Measurements from ENCODE around the gene PLLP. TPM values are rescaled to one million over a fixed set of nuclear protein-coding genes. Genes with fewer than 3 reads are reported as not detected.

The PLLP gene
- total RNA-seq, 1 donor from 2014 or later: 1.1 TPM

DNA sequence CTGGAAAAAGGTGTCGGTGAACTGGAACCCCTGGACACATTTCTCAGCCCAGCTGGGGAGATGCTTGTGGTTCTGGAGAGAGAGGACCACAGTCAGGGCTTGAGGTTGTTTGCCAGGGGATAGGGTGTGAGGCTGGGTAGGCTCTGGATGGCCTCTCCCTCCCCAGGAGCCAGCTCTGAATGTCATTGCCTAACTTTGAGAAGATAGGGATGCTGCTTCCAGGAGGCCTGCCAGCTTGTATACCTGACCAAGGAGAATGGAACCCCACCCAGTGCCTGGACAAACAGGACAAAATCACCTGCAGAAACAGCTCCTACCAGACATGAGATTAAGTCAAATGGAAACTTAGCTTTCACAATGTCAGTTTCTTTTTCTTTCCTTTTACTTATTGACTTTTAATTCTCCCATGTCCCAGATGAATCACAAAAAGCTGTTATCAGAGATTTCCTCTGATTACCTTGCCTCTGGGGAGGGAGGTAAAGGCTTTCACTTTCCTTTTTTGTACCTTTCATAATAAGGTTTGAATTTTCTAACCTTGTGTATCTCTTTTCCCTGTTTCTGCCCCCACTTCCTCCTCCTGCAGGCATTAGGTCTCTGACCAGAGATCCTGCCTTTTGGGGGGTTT is 29.8 kb upstream of the PLLP start:
- DNase-seq (ENCODE audit: low spot score in 2 of 2, unreplicated experiment in 2 of 2): no peak
- H3K9me3 Mint-ChIP-seq: no peaks in the 10 kb centered on the region
- no peak overlapping the region for H3K27ac Mint-ChIP-seq
- no peaks in the 10 kb centered on the region for H3K36me3 Mint-ChIP-seq
- H3K27me3 Mint-ChIP-seq (ENCODE audit: low read depth): peaks cover 2% of the 10 kb centered on the region
- TF ChIP-seq, protein P1, sequence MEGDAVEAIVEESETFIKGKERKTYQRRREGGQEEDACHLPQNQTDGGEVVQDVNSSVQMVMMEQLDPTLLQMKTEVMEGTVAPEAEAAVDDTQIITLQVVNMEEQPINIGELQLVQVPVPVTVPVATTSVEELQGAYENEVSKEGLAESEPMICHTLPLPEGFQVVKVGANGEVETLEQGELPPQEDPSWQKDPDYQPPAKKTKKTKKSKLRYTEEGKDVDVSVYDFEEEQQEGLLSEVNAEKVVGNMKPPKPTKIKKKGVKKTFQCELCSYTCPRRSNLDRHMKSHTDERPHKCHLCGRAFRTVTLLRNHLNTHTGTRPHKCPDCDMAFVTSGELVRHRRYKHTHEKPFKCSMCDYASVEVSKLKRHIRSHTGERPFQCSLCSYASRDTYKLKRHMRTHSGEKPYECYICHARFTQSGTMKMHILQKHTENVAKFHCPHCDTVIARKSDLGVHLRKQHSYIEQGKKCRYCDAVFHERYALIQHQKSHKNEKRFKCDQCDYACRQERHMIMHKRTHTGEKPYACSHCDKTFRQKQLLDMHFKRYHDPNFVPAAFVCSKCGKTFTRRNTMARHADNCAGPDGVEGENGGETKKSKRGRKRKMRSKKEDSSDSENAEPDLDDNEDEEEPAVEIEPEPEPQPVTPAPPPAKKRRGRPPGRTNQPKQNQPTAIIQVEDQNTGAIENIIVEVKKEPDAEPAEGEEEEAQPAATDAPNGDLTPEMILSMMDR (IDR thresholded peaks at IDR 0.05; ENCODE audit: unreplicated experiment): no peak
- peaks cover 4% of the 10 kb centered on the region for H3K4me1 Mint-ChIP-seq
- H3K4me3 Mint-ChIP-seq: no peak overlapping the region

DNA sequence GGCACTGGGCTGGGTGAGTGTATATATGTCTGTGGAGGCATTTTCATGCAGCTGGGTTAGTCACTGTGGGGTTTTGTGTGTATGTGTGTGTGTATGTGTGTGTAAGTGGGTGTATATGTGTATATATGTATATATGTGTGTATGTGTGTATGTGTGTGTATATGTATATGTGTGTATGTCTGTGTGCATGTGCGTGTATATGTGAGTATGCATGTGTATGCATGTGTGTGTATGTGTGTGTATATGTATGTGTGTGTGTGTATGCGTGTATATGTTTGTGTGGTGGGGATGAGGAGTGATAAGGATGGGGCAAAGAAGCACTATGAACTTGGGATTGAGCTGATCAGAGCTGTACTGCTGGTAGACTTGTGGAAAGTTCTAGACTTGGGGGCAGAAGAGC is 29.0 kb upstream of the PLLP start:
- no peak overlapping the region for H3K4me3 Mint-ChIP-seq
- TF ChIP-seq, protein P1 (IDR thresholded peaks at IDR 0.05; ENCODE audit: unreplicated experiment): no peak
- no peaks in the 10 kb centered on the region for H3K9me3 Mint-ChIP-seq
- no peaks in the 10 kb centered on the region for H3K36me3 Mint-ChIP-seq
- no peak for DNase-seq (ENCODE audit: low spot score in 2 of 2, unreplicated experiment in 2 of 2)
- no peak overlapping the region for H3K27ac Mint-ChIP-seq
- H3K4me1 Mint-ChIP-seq: peaks cover 4% of the 10 kb centered on the region
- peaks cover 2% of the 10 kb centered on the region for H3K27me3 Mint-ChIP-seq (ENCODE audit: low read depth)

DNA sequence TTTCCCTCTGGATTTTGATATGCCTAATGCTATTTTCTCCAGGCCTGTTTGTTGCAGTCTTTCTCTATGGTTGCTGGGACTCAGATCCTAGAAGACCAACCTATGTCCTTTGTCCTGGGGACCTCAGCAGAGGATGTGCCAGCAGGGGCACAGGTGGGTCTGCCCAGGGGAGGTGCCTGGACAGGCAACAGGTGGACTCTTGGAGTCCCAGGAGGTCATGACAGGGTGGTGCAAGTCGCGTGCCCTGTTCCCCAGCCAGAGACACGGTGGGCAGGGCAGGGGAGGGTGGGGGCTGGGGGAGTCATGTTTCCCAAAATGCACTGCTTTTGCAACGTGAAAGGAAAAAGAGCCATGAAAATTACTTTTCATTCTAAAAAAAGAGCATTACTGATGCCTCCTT is 26.3 kb upstream of the PLLP start:
- no peaks in the 10 kb centered on the region for H3K36me3 Mint-ChIP-seq
- no peaks in the 10 kb centered on the region for H3K4me1 Mint-ChIP-seq
- H3K9me3 Mint-ChIP-seq: no peaks in the 10 kb centered on the region
- TF ChIP-seq, protein P1 (IDR thresholded peaks at IDR 0.05; ENCODE audit: unreplicated experiment): no peak
- peaks cover 4% of the 10 kb centered on the region for H3K27me3 Mint-ChIP-seq (ENCODE audit: low read depth)
- no peak overlapping the region for H3K4me3 Mint-ChIP-seq
- DNase-seq (ENCODE audit: low spot score in 2 of 2, unreplicated experiment in 2 of 2): no peak
- H3K27ac Mint-ChIP-seq: no peak overlapping the region

DNA sequence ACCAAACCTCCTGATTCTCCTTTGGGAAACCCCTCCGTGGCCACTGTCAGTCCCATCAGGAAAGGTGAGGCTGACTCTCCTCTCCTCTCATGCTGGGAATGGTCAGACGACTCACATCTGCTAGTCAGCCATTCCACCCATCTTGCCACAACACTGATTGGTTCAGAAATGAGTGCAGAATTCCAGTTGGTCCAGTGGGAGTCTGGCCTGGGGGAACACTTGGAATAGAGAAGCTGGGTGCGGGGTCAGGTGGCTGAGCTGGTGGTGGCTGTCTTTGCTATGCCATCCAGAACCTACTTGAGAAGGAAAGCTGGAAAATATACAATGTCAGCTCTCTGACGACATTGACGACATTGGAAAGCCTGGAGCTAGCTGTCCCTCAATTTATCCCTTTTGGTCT is 23.6 kb upstream of the PLLP start:
- Mint-ChIP-seq H3K4me3 (no peak overlapping the region), H3K27me3 (ENCODE audit: low read depth) (peaks cover 2% of the 10 kb centered on the region), H3K9me3 (no peaks in the 10 kb centered on the region), H3K27ac (no peak overlapping the region), H3K4me1 (no peaks in the 10 kb centered on the region), H3K36me3 (no peaks in the 10 kb centered on the region)
- DNase-seq (ENCODE audit: low spot score in 2 of 2, unreplicated experiment in 2 of 2): no peak
- TF ChIP-seq, protein P1 (IDR thresholded peaks at IDR 0.05; ENCODE audit: unreplicated experiment): no peak

DNA sequence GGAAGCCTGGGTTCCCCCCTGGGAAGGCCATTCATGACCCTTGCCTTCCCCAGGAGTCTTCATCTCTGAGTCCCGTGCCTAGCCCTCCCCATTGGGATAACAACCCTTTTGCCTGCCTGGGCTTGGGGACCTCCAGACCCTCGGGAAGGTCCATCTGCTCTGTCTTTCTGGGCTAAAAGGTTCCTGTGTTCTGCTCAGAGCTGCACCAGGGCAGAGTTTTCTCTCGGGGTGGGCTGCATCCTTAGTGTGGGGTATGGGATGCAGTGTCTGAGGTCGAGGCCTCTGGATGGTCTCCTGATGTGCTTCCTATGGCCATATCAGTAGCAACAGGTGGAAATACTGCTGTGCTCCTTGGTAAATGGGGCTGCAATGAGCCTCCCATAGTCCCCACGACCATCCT is 22.9 kb upstream of the PLLP start:
- no peak overlapping the region for H3K27ac Mint-ChIP-seq
- H3K4me3 Mint-ChIP-seq: no peak overlapping the region
- H3K36me3 Mint-ChIP-seq: no peaks in the 10 kb centered on the region
- H3K9me3 Mint-ChIP-seq: no peaks in the 10 kb centered on the region
- H3K27me3 Mint-ChIP-seq (ENCODE audit: low read depth): peaks cover 2% of the 10 kb centered on the region
- DNase-seq (ENCODE audit: low spot score in 2 of 2, unreplicated experiment in 2 of 2): no peak
- TF ChIP-seq, protein P1 (IDR thresholded peaks at IDR 0.05; ENCODE audit: unreplicated experiment): no peak
- no peaks in the 10 kb centered on the region for H3K4me1 Mint-ChIP-seq
